GM12878 (cell line): ENCODE measurements around the gene ZFP62. TPM values are rescaled to one million over a fixed set of nuclear protein-coding genes. Genes with fewer than 3 reads are reported as not detected.

ENCODE experiments used
- ATAC-seq: fragments of 200-7000 bp; cut with Tn5 transposase; 3 replicates; pipeline ENCODE4 v1.9.1; 2020; ENCODE audit warnings: mild to moderate bottlenecking, moderate library complexity
- BruUV-seq: library from RNA; stranded (reverse); fragments of 400-500 nt; replicated peaks from 2 replicates; lab custom pipeline; 2021; lab: Mats Ljungman, UMichigan
- CTCF ChIA-PET: fragments of 300-600 bp; sonication (Branson Sonifier 250); formaldehyde crosslinking; extraction: SDS; loops from one replicate; lab custom pipeline; 2021; ENCODE audit warnings: inconsistent platforms; lab: Yijun Ruan, JAX
- POLR2A ChIA-PET: fragments of 350-600 bp; formaldehyde crosslinking; extraction: SDS; loops from one replicate; lab custom pipeline; 2021; ENCODE audit warnings: inconsistent platforms; lab: Charles Lee
- RAD21 ChIA-PET: fragments of 300-600 bp; sonication (Branson Sonifier 250); formaldehyde crosslinking; loops from one replicate; lab custom pipeline; 2023; ENCODE audit warnings: antibody characterized with exemption; ENCODE audit not compliant: unreplicated experiment; lab: Charles Lee
- SMC1A ChIA-PET: fragments of 300-600 bp; sonication (Branson Sonifier 250); formaldehyde crosslinking; loops from one replicate; lab custom pipeline; 2023; ENCODE audit not compliant: unreplicated experiment, uncharacterized antibody; lab: Charles Lee
- DNase-seq: peaks from one replicate; pipeline ENCODE4 v3.0.0-alpha.2; 2011; ENCODE audit warnings: low read depth, low spot score
- FAIRE-seq: peaks from 3 replicates; lab custom pipeline; 2011; peaks lifted over from hg19 to GRCh38; lab: Jason Lieb, UNC
- H2AFZ ChIP-seq: 2 replicates; pipeline ENCODE4 v1.6.0; 2011; ENCODE audit warnings: low read depth, low read length, control low read depth; ENCODE audit not compliant: control insufficient read depth
- H3K27ac ChIP-seq: 2 replicates; pipeline ENCODE4 v1.5.1; 2011; ENCODE audit warnings: control low read depth; ENCODE audit not compliant: control insufficient read depth, insufficient read depth
- H3K27me3 ChIP-seq, 2 experiments: replicated peaks in 1 of 2; 2 replicates each; pipeline versions ENCODE4 v1.6.0 to v1.6.1; 2011; ENCODE audit warnings: low read length in 1 of 2; ENCODE audit not compliant: control insufficient read depth in 2 of 2, insufficient read depth in 2 of 2
- H3K36me3 ChIP-seq, 2 experiments: 2 replicates each; pipeline ENCODE4 v1.5.1; 2011; ENCODE audit warnings: low read length in 1 of 2; ENCODE audit not compliant: control insufficient read depth in 2 of 2, insufficient read depth in 2 of 2
- H3K4me1 ChIP-seq: 2 replicates; pipeline ENCODE4 v1.6.1; 2011; ENCODE audit warnings: mild to moderate bottlenecking, low read length, moderate library complexity, mixed read lengths; ENCODE audit not compliant: control insufficient read depth, insufficient read depth
- H3K4me2 ChIP-seq: 2 replicates; pipeline ENCODE4 v1.6.0; 2011; ENCODE audit warnings: control low read depth; ENCODE audit not compliant: control insufficient read depth, insufficient read depth
- H3K4me3 ChIP-seq: fragments of 200-600 bp; sonication (generic); 2 replicates; pipeline ENCODE4 v1.5.1; 2016
- H3K79me2 ChIP-seq: 2 replicates; pipeline ENCODE4 v1.6.0; 2011; ENCODE audit warnings: low read length; ENCODE audit not compliant: control insufficient read depth, insufficient read depth
- H3K9ac ChIP-seq: 2 replicates; pipeline ENCODE4 v1.8.0; 2011; ENCODE audit warnings: low read length, control low read depth, mixed read lengths; ENCODE audit not compliant: control insufficient read depth, insufficient read depth
- H3K9me3 ChIP-seq: replicated peaks from 3 replicates; pipeline ENCODE4 v1.5.1; 2011; ENCODE audit warnings: mild to moderate bottlenecking, low read length; ENCODE audit not compliant: control insufficient read depth, insufficient read depth
- H4K20me1 ChIP-seq: 2 replicates; pipeline ENCODE4 v1.6.0; 2011; ENCODE audit not compliant: control insufficient read depth, insufficient read depth
- CBFB ChIP-seq: IDR thresholded peaks from 2 replicates; pipeline ENCODE4 v1.6.1; 2016; ENCODE audit warnings: antibody characterized with exemption, low read depth
- CBX5 ChIP-seq: sonication (generic); IDR thresholded peaks from 2 replicates; pipeline ENCODE4 v1.6.1; 2016; ENCODE audit warnings: low read depth, moderate library complexity, mild to moderate bottlenecking, inconsistent platforms
- EED ChIP-seq: sonication (generic); IDR thresholded peaks from 2 replicates; pipeline ENCODE4 v1.6.1; 2016; ENCODE audit warnings: antibody characterized with exemption, low read depth
- EP300 ChIP-seq, 2 experiments: fragments of 150-350 bp in 1 of 2; IDR thresholded peaks; 2 replicates each; pipeline ENCODE4 v1.6.1; 2011 to 2012; ENCODE audit warnings: low read depth in 2 of 2, low read length in 2 of 2, borderline replicate concordance in 1 of 2, improper control_type of control experiment in 1 of 2, inconsistent platforms in 1 of 2; ENCODE audit not compliant: control insufficient read depth in 1 of 2
- GABPA ChIP-seq: IDR thresholded peaks from 2 replicates; pipeline ENCODE4 v1.6.1; 2014; ENCODE audit warnings: antibody characterized with exemption, low read depth, mild to moderate bottlenecking, inconsistent platforms
- HDAC2 ChIP-seq: fragments of 200-600 bp; sonication (generic); IDR thresholded peaks from 2 replicates; pipeline ENCODE4 v1.6.1; 2017
- MEF2B ChIP-seq: fragments of 450-650 bp; IDR thresholded peaks from 2 replicates; pipeline ENCODE4 v1.6.1; 2018; ENCODE audit warnings: mild to moderate bottlenecking, moderate library complexity; ENCODE audit not compliant: partially characterized antibody, poor library complexity, severe bottlenecking
- MTA3 ChIP-seq: IDR thresholded peaks from 2 replicates; pipeline ENCODE4 v1.6.1; 2012; ENCODE audit warnings: low read length, inconsistent platforms, borderline replicate concordance
- PAX8 ChIP-seq: fragments of 450-650 bp; IDR thresholded peaks from 2 replicates; pipeline ENCODE4 v1.6.1; 2017; ENCODE audit warnings: mild to moderate bottlenecking, moderate library complexity
- RAD51 ChIP-seq: fragments of 450-650 bp; IDR thresholded peaks from 2 replicates; pipeline ENCODE4 v1.6.1; 2016; ENCODE audit warnings: moderate library complexity, mild to moderate bottlenecking, inconsistent platforms
- RBBP5 ChIP-seq: fragments of 200-600 bp; sonication (generic); conservative IDR thresholded peaks from 2 replicates; pipeline ENCODE4 v1.6.1; 2016
- SMAD5 ChIP-seq: IDR thresholded peaks from 2 replicates; pipeline ENCODE4 v1.6.1; 2016; ENCODE audit warnings: antibody characterized with exemption, low read depth
- SMARCA5 ChIP-seq: fragments of 450-650 bp; IDR thresholded peaks from 2 replicates; pipeline ENCODE4 v1.6.1; 2017; ENCODE audit warnings: mild to moderate bottlenecking
- SUZ12 ChIP-seq: fragments of 200-600 bp; sonication (generic); IDR thresholded peaks from one replicate; pipeline ENCODE4 v1.6.1; 2018; ENCODE audit warnings: antibody characterized with exemption, mild to moderate bottlenecking; ENCODE audit not compliant: unreplicated experiment
- TCF7 ChIP-seq: IDR thresholded peaks from 2 replicates; pipeline ENCODE4 v1.6.1; 2014; ENCODE audit warnings: antibody characterized with exemption, borderline replicate concordance
- ZZZ3 ChIP-seq: IDR thresholded peaks from 2 replicates; pipeline ENCODE4 v1.6.1; 2011; ENCODE audit warnings: low read depth; ENCODE audit not compliant: control insufficient read depth, insufficient read length
- WGBS: methylation state at CpG from one replicate; pipeline ENCODE4 v1.1.6; 2016; ENCODE audit warnings: low lambda C conversion rate; ENCODE audit not compliant: insufficient replicate concordance, insufficient coverage; ENCODE audit errors: missing lambda C conversion rate; 5-methylcytosine and 5-hydroxymethylcytosine counted together
- in situ Hi-C: fragments of 300-500 bp; cut with MboI; formaldehyde crosslinking; loops from 9 replicates; pipeline ENCODE4 v1.14.3; 2018; ENCODE audit warnings: mixed read lengths
- intact Hi-C: fragments of 100-400 bp; cut with micrococcal nuclease; formaldehyde crosslinking; loops from one replicate; pipeline ENCODE4 v1.14.2; 2022; ENCODE audit not compliant: unreplicated experiment
- polyA plus RNA-seq, 11 experiments: library from polyadenylated mRNA; depleted of rRNA in 4 of 11; unstranded in 6 of 11; stranded (reverse) in 5 of 11; fragments of >200 nt; fragmentation: Nextera tagmentation in 4 of 11; fragmentation: Illumina TruSeq in 1 of 11; extraction: Ambion mirVana in 4 of 11; extraction: Trizol in 1 of 11; gene quantifications; 1 replicate in 1 of 11; 2 replicates in 10 of 11; pipeline versions ENCODE4 v1.2.1 to v1.2.3, GENCODE V29; 2011 to 2016; ENCODE audit warnings: inconsistent platforms in 2 of 11, missing spikeins in 2 of 11, low read depth in 1 of 11
- total RNA-seq, 4 experiments: library from RNA; depleted of rRNA in 3 of 4; stranded (reverse); fragments of >200 nt in 3 of 4; fragmentation: Illumina TruSeq in 1 of 4; extraction: Trizol in 1 of 4; gene quantifications; 2 replicates each; pipeline versions ENCODE4 v1.2.1 to v1.2.3, GENCODE V29; 2013 to 2021
- TF ChIP-seq, protein P1 (sequence below): fragments of 150-350 bp; IDR thresholded peaks from 2 replicates; pipeline ENCODE4 v1.6.1; 2016; ENCODE audit warnings: low read depth, low read length
- TF ChIP-seq, protein P2 (sequence below): IDR thresholded peaks from 2 replicates; pipeline ENCODE4 v1.6.1; 2011; ENCODE audit warnings: low read depth, low read length, improper control_type of control experiment, borderline replicate concordance

The ZFP62 gene
- total and polyA plus RNA-seq, 10 of the 15 experiments (the other 5 are each of a cell fraction or from before 2014, with no cell fraction given), result 9.2 to 39.7 (median 21.1) TPM

DNA sequence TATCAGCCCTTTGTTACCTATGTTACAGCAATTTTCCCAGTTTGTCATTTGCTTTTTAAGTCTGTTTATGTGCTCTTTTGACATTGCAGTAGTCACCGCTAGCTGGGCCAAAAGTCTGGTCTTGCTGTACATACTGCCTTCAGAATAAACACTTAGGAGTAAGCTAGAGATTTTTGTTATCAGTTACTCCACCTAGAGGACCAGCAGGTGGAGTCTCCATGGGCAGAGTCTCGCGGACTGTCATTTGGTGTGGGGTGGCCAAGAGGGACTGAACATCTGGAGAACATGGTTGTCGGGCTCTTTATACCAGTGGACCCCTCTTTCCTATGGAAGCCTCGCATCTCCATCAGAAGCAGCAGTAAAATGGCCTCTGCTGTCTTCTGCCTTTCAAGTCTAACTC lies 47.7 kb downstream of the ZFP62 start (continued):
- TF ChIP-seq CBX5 (no peak), GABPA (no peak)

DNA sequence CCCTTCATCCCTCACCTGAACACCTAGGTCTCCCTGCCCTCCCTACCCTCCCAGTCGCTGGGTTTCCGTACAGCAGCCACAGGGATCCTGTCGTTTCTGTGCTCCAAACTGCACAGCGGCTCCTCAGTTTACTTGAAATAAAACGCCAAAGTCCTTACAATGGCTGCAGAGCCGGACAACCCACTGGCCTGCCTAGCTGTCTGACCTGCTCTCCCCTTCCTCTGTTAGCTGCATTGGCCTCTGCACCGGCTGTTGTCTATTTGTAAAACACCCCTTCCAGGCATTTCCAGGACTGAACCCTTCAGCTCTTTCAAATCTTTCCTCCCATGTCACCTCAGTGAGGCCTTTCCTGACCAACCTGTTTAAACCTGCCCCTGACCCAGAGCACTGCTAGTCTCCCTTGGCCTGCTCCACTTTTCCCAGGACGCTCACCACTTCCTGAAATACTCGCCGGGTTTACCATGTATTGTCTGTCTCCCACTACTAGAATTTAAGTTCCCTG lies 49.4 kb downstream of the ZFP62 start:
- in situ Hi-C loops, result loop anchor here (25.0 kb wide), 1 partner anchor 999 kb away; the partner anchor contains the start of genes MGAT4B and SQSTM1
- Histone ChIP-seq H3K27me3 (no peaks in the 10 kb centered on the region), H4K20me1 (no peaks in the 10 kb centered on the region), H3K9ac (peak overlapping the region; percentile 90), H3K4me3 (peak overlapping the region; percentile 75), H3K27ac (peak overlapping the region; percentile 95), H2AFZ (no peak overlapping the region; the same call in 1 of the 2 replicates), H3K4me2 (peak overlapping the region; percentile 93), H3K36me3 (no peaks in the 10 kb centered on the region), H3K4me1 (peaks cover 38% of the 10 kb centered on the region), H3K79me2 (peaks cover 40% of the 10 kb centered on the region), H3K9me3 (no peaks in the 10 kb centered on the region)
- FAIRE-seq (no peak), ATAC-seq (no peak), DNase-seq (no peak)
- intact Hi-C loops, result loop anchor here (2.0 kb wide), 2 partner anchors 19 to 49 kb away; partner anchors contain the start of gene ZFP62
- RAD21 ChIA-PET, result interaction anchor here (1.4 to 9.0 kb wide), 3 partner anchors 10 to 50 kb away, joined by 4 to 70 read pairs (median 14); partner anchors contain the start of gene ZFP62
- CTCF ChIA-PET, result interaction anchor here (1.0 to 4.0 kb wide), 4 partner anchors 10 to 57 kb away, joined by 3 to 23 read pairs (median 5); partner anchors contain the start of gene MGAT1
- WGBS, result 80% methylated on average over 10 of the region's 10 CpGs
- no TSS peak for BruUV-seq
- SMC1A ChIA-PET, result interaction anchor here (4.0 to 4.5 kb wide), 2 partner anchors 14 to 20 kb away, joined by 14 to 28 read pairs; no protein-coding TSS in a partner anchor
- TF ChIP-seq RAD51, result no peak
- TF ChIP-seq EP300 (IDR thresholded peaks at IDR 0.05; ENCODE audit: borderline replicate concordance in 1 of 2, control insufficient read depth in 1 of 2, low read depth in 2 of 2, low read length in 2 of 2), result no peak
- no peak for TF ChIP-seq HDAC2
- no peak for TF ChIP-seq SMARCA5
- no peak for TF ChIP-seq SUZ12
- no peak for TF ChIP-seq SMAD5
- no peak for TF ChIP-seq TCF7
- no peak for TF ChIP-seq RBBP5
- no peak for TF ChIP-seq MEF2B
- TF ChIP-seq CBFB, result no peak
- no peak for TF ChIP-seq EED
- no peak for TF ChIP-seq ZZZ3
- no peak for TF ChIP-seq MTA3
- TF ChIP-seq, protein P1, sequence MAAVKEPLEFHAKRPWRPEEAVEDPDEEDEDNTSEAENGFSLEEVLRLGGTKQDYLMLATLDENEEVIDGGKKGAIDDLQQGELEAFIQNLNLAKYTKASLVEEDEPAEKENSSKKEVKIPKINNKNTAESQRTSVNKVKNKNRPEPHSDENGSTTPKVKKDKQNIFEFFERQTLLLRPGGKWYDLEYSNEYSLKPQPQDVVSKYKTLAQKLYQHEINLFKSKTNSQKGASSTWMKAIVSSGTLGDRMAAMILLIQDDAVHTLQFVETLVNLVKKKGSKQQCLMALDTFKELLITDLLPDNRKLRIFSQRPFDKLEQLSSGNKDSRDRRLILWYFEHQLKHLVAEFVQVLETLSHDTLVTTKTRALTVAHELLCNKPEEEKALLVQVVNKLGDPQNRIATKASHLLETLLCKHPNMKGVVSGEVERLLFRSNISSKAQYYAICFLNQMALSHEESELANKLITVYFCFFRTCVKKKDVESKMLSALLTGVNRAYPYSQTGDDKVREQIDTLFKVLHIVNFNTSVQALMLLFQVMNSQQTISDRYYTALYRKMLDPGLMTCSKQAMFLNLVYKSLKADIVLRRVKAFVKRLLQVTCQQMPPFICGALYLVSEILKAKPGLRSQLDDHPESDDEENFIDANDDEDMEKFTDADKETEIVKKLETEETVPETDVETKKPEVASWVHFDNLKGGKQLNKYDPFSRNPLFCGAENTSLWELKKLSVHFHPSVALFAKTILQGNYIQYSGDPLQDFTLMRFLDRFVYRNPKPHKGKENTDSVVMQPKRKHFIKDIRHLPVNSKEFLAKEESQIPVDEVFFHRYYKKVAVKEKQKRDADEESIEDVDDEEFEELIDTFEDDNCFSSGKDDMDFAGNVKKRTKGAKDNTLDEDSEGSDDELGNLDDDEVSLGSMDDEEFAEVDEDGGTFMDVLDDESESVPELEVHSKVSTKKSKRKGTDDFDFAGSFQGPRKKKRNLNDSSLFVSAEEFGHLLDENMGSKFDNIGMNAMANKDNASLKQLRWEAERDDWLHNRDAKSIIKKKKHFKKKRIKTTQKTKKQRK, result no peak
- TF ChIP-seq PAX8, result no peak
- TF ChIP-seq, protein P2, sequence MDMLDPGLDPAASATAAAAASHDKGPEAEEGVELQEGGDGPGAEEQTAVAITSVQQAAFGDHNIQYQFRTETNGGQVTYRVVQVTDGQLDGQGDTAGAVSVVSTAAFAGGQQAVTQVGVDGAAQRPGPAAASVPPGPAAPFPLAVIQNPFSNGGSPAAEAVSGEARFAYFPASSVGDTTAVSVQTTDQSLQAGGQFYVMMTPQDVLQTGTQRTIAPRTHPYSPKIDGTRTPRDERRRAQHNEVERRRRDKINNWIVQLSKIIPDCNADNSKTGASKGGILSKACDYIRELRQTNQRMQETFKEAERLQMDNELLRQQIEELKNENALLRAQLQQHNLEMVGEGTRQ, result no peak
- POLR2A ChIA-PET, result interaction anchor here (1.3 to 4.8 kb wide), 2 partner anchors 8 to 20 kb away, joined by 4 to 38 read pairs; no protein-coding TSS in a partner anchor
